Activated naive CD8-positive, alpha-beta T cell treated with anti-CD3 and anti-CD28 coated beads, Interleukin-2, amount 10 ng/mL, durations not matched to agents 7 days and 5 days (primary cell): ENCODE measurements around the gene TGM2. TPM values are rescaled to one million over a fixed set of nuclear protein-coding genes. Genes with fewer than 3 reads are reported as not detected.

Experiments
- ATAC-seq: fragments of 150-1000 bp; cut with Tn5 transposase; one replicate; pipeline ENCODE4 v1.10.0; 2021; ENCODE audit warnings: low read depth, moderate library complexity
- POLR2A ChIA-PET: fragments of 350-600 bp; sonication (Branson Sonifier 250); formaldehyde crosslinking; loops from one replicate; lab custom pipeline; 2021; ENCODE audit warnings: antibody characterized with exemption; lab: Charles Lee
- DNase-seq: peaks from one replicate; pipeline ENCODE4 v3.0.0; 2021
- H3K27ac Mint-ChIP-seq: one replicate; pipeline ENCODE4 v1.8.0; 2022; ENCODE audit warnings: mild to moderate bottlenecking, mixed read lengths
- H3K27me3 Mint-ChIP-seq: one replicate; pipeline ENCODE4 v1.8.0; 2022; ENCODE audit warnings: mild to moderate bottlenecking, moderate library complexity, mixed read lengths
- H3K36me3 Mint-ChIP-seq: one replicate; pipeline ENCODE4 v1.8.0; 2021; ENCODE audit warnings: mild to moderate bottlenecking, mixed read lengths
- H3K4me1 Mint-ChIP-seq: one replicate; pipeline ENCODE4 v1.8.0; 2021; ENCODE audit warnings: mixed read lengths
- H3K4me3 Mint-ChIP-seq: one replicate; pipeline ENCODE4 v1.8.0; 2022; ENCODE audit warnings: mild to moderate bottlenecking, moderate library complexity, mixed read lengths
- H3K9me3 Mint-ChIP-seq: one replicate; pipeline ENCODE4 v1.8.0; 2021; ENCODE audit warnings: mixed read lengths
- total RNA-seq, 2 experiments: library from RNA; stranded (reverse); gene quantifications; one replicate each; pipeline ENCODE4 v1.2.3, GENCODE V29; 2021

TGM2 gene
- total RNA-seq, 2 experiments from 2014 or later: 0.43 to 0.50 TPM

GRCh38 chr20:38178065-38178491 lies 13.0 kb upstream of the TGM2 start:
- Mint-ChIP-seq H3K4me3 (no peak overlapping the region), H3K4me1 (peaks cover 2% of the 10 kb centered on the region), H3K36me3 (no peaks in the 10 kb centered on the region), H3K27ac (no peak overlapping the region), H3K27me3 (peaks cover 15% of the 10 kb centered on the region), H3K9me3 (no peaks in the 10 kb centered on the region)
- ATAC-seq (no peak), DNase-seq (no peak)
- POLR2A ChIA-PET: no interaction called here

GRCh38 chr20:38177201-38177600 lies 12.1 kb upstream of the TGM2 start:
- Mint-ChIP-seq H3K4me3 (no peak overlapping the region), H3K36me3 (no peaks in the 10 kb centered on the region), H3K9me3 (no peaks in the 10 kb centered on the region), H3K4me1 (peaks cover 2% of the 10 kb centered on the region), H3K27me3 (peaks cover 13% of the 10 kb centered on the region), H3K27ac (no peak overlapping the region)
- DNase-seq (no peak), ATAC-seq (no peak)
- POLR2A ChIA-PET: no interaction called here

GRCh38 chr20:38175304-38176180 lies 10.5 kb upstream of the TGM2 start:
- peaks cover 15% of the 10 kb centered on the region for H3K27me3 Mint-ChIP-seq
- ATAC-seq (no peak), DNase-seq (no peak)
- no peak overlapping the region for H3K4me3 Mint-ChIP-seq
- H3K36me3 Mint-ChIP-seq: no peaks in the 10 kb centered on the region
- no peak overlapping the region for H3K27ac Mint-ChIP-seq
- H3K9me3 Mint-ChIP-seq: no peaks in the 10 kb centered on the region
- POLR2A ChIA-PET: interaction anchor here (0.5 kb wide), 1 partner anchor 328 kb away, joined by 4 read pairs; no protein-coding TSS in a partner anchor
- H3K4me1 Mint-ChIP-seq: peaks cover 2% of the 10 kb centered on the region

- no peaks in the 10 kb centered on the region for H3K9me3 Mint-ChIP-seq
Measured at GRCh38 chr20:38173237-38174156, 8.4 kb upstream of the TGM2 start.

GRCh38 chr20:38172408-38172807 lies 7.3 kb upstream of the TGM2 start:
- ATAC-seq: no peak
- Mint-ChIP-seq H3K27ac (no peak overlapping the region), H3K9me3 (no peaks in the 10 kb centered on the region), H3K36me3 (no peaks in the 10 kb centered on the region), H3K27me3 (peaks cover 13% of the 10 kb centered on the region), H3K4me1 (peaks cover 15% of the 10 kb centered on the region), H3K4me3 (no peak overlapping the region)
- POLR2A ChIA-PET: no interaction called here
- no peak for DNase-seq

More at GRCh38 chr20:38173237-38174156, 8.4 kb upstream of the TGM2 start:
- ATAC-seq (no peak), DNase-seq (no peak)
- Mint-ChIP-seq H3K27me3 (peaks cover 13% of the 10 kb centered on the region), H3K4me1 (peaks cover 9% of the 10 kb centered on the region), H3K4me3 (no peak overlapping the region), H3K36me3 (no peaks in the 10 kb centered on the region), H3K27ac (no peak overlapping the region)
- POLR2A ChIA-PET: no interaction called here

- Mint-ChIP-seq H3K36me3 (no peaks in the 10 kb centered on the region), H3K4me1 (peaks cover 15% of the 10 kb centered on the region), H3K4me3 (no peak overlapping the region), H3K9me3 (no peaks in the 10 kb centered on the region), H3K27me3 (peaks cover 13% of the 10 kb centered on the region), H3K27ac (no peak overlapping the region)
- no peak for DNase-seq
- no peak for ATAC-seq
- POLR2A ChIA-PET: no interaction called here
Measured at GRCh38 chr20:38171675-38172043, 6.6 kb upstream of the TGM2 start.

- POLR2A ChIA-PET: no interaction called here
Measured at GRCh38 chr20:38170826-38171674, 6.0 kb upstream of the TGM2 start.

GRCh38 chr20:38170219-38170825 lies 5.3 kb upstream of the TGM2 start:
- DNase-seq (no peak), ATAC-seq (no peak)
- no peaks in the 10 kb centered on the region for H3K36me3 Mint-ChIP-seq
- peaks cover 20% of the 10 kb centered on the region for H3K4me1 Mint-ChIP-seq
- no peak overlapping the region for H3K4me3 Mint-ChIP-seq
- peaks cover 19% of the 10 kb centered on the region for H3K27me3 Mint-ChIP-seq
- POLR2A ChIA-PET: interaction anchor here (0.6 kb wide), 1 partner anchor 18 kb away, joined by 3 read pairs; no protein-coding TSS in a partner anchor
- H3K27ac Mint-ChIP-seq: peak overlapping the region; percentile 11
- no peaks in the 10 kb centered on the region for H3K9me3 Mint-ChIP-seq

More at GRCh38 chr20:38170826-38171674, 6.0 kb upstream of the TGM2 start:
- Mint-ChIP-seq H3K9me3 (no peaks in the 10 kb centered on the region), H3K27me3 (peaks cover 13% of the 10 kb centered on the region), H3K4me1 (peaks cover 15% of the 10 kb centered on the region), H3K27ac (no peak overlapping the region), H3K4me3 (no peak overlapping the region), H3K36me3 (no peaks in the 10 kb centered on the region)
- no peak for DNase-seq
- no peak for ATAC-seq

GRCh38 chr20:38169636-38170193 lies 4.6 kb upstream of the TGM2 start:
- POLR2A ChIA-PET: interaction anchor here (0.6 kb wide), 1 partner anchor 17 kb away, joined by 3 read pairs; no protein-coding TSS in a partner anchor
- H3K9me3 Mint-ChIP-seq: no peaks in the 10 kb centered on the region
- H3K27me3 Mint-ChIP-seq: peaks cover 19% of the 10 kb centered on the region
- no peaks in the 10 kb centered on the region for H3K36me3 Mint-ChIP-seq
- DNase-seq: no peak
- ATAC-seq: no peak
- peak overlapping the region; percentile 11 for H3K27ac Mint-ChIP-seq
- H3K4me1 Mint-ChIP-seq: peaks cover 18% of the 10 kb centered on the region
- H3K4me3 Mint-ChIP-seq: no peak overlapping the region

GRCh38 chr20:38168791-38169589 lies 3.9 kb upstream of the TGM2 start:
- POLR2A ChIA-PET: no interaction called here
- Mint-ChIP-seq H3K27ac (peak overlapping the region; percentile 28), H3K36me3 (no peaks in the 10 kb centered on the region), H3K4me3 (no peak overlapping the region), H3K9me3 (no peaks in the 10 kb centered on the region), H3K4me1 (peaks cover 18% of the 10 kb centered on the region), H3K27me3 (peaks cover 24% of the 10 kb centered on the region)
- DNase-seq (no peak), ATAC-seq (no peak)

- POLR2A ChIA-PET: no interaction called here
- no peak for DNase-seq
- ATAC-seq: no peak
Measured at GRCh38 chr20:38167851-38168760, 3.0 kb upstream of the TGM2 start.

More at GRCh38 chr20:38167851-38168760, 3.0 kb upstream of the TGM2 start:
- Mint-ChIP-seq H3K27me3 (peaks cover 32% of the 10 kb centered on the region), H3K4me3 (no peak overlapping the region), H3K9me3 (no peaks in the 10 kb centered on the region), H3K4me1 (peaks cover 18% of the 10 kb centered on the region), H3K36me3 (no peaks in the 10 kb centered on the region), H3K27ac (no peak overlapping the region)
